CD4-positive, alpha-beta memory T cell (primary cell): ENCODE measurements around the gene CHD8. TPM values are rescaled to one million over a fixed set of nuclear protein-coding genes. Genes with fewer than 3 reads are reported as not detected.

Source experiments
- CTCF ChIA-PET: fragments of 350-600 bp; sonication (Branson Sonifier 250); formaldehyde crosslinking; loops from one replicate; lab custom pipeline; 2021; ENCODE audit warnings: inconsistent platforms; ENCODE audit not compliant: partially characterized antibody; lab: Charles Lee
- POLR2A ChIA-PET: fragments of 350-600 bp; sonication (Branson Sonifier 250); formaldehyde crosslinking; loops from one replicate; lab custom pipeline; 2021; ENCODE audit not compliant: partially characterized antibody; lab: Charles Lee
- DNase-seq, 5 donors: peaks; one replicate each; pipeline versions ENCODE4 v3.0.0 to v3.0.0-alpha.2; 2020 to 2022; ENCODE audit warnings: mixed read lengths in 1 of 5
- H3K27ac ChIP-seq: one replicate; pipeline ENCODE4 v1.7.0; 2013; ENCODE audit warnings: low read depth, low read length
- H3K27me3 ChIP-seq: 2 replicates; pipeline ENCODE4 v1.7.0; 2013; ENCODE audit warnings: mild to moderate bottlenecking, low read length, moderate library complexity; ENCODE audit not compliant: insufficient read depth
- H3K36me3 ChIP-seq: 2 replicates; pipeline ENCODE4 v1.7.0; 2013; ENCODE audit warnings: mild to moderate bottlenecking, low read length, moderate library complexity; ENCODE audit not compliant: insufficient read depth
- H3K4me1 ChIP-seq: 2 replicates; pipeline ENCODE4 v1.7.0; 2013; ENCODE audit warnings: mild to moderate bottlenecking, low read length, moderate library complexity; ENCODE audit not compliant: insufficient read depth
- H3K4me3 ChIP-seq, 2 donors: one replicate each; pipeline ENCODE4 v1.7.0; 2013; ENCODE audit warnings: low read length in 2 of 2, mild to moderate bottlenecking in 1 of 2
- H3K9me3 ChIP-seq, 2 donors: one replicate each; pipeline ENCODE4 v1.7.0; 2013; ENCODE audit warnings: low read length in 2 of 2, control low read depth in 1 of 2; ENCODE audit not compliant: control insufficient read depth in 1 of 2
- H3K27ac Mint-ChIP-seq, 7 donors: one replicate each; pipeline ENCODE4 v1.8.0; 2020 to 2021; ENCODE audit warnings: mixed read lengths in 7 of 7, mild to moderate bottlenecking in 6 of 7, inconsistent platforms in 3 of 7, moderate library complexity in 3 of 7
- H3K27me3 Mint-ChIP-seq, 2 donors: one replicate each; pipeline ENCODE4 v1.8.0; 2020 to 2021; ENCODE audit warnings: mixed read lengths in 2 of 2
- H3K36me3 Mint-ChIP-seq, 2 donors: one replicate each; pipeline ENCODE4 v1.8.0; 2020 to 2021; ENCODE audit warnings: mixed read lengths in 2 of 2, inconsistent platforms in 1 of 2, mild to moderate bottlenecking in 1 of 2
- H3K4me1 Mint-ChIP-seq, 4 donors: one replicate each; pipeline ENCODE4 v1.8.0; 2020 to 2021; ENCODE audit warnings: mixed read lengths in 4 of 4, mild to moderate bottlenecking in 1 of 4
- H3K4me3 Mint-ChIP-seq, 8 donors: one replicate each; pipeline ENCODE4 v1.8.0; 2020 to 2021; ENCODE audit warnings: mixed read lengths in 8 of 8, mild to moderate bottlenecking in 7 of 8, moderate library complexity in 6 of 8, inconsistent platforms in 3 of 8
- H3K9me3 Mint-ChIP-seq, 8 donors: one replicate each; pipeline ENCODE4 v1.8.0; 2020 to 2021; ENCODE audit warnings: mixed read lengths in 8 of 8, mild to moderate bottlenecking in 5 of 8, inconsistent platforms in 3 of 8, moderate library complexity in 1 of 8
- intact Hi-C: fragments of 100-400 bp; cut with micrococcal nuclease; formaldehyde crosslinking; loops from one replicate; pipeline ENCODE4 v1.15.1; 2023
- polyA plus RNA-seq, 2 donors: library from polyadenylated mRNA; unstranded; fragments of 300-500 nt; fragmentation: Illumina TruSeq; gene quantifications; one replicate each; pipeline ENCODE4 v1.2.3, GENCODE V29; 2021
- total RNA-seq, 2 experiments: library from RNA; stranded (reverse); gene quantifications; one replicate each; pipeline ENCODE4 v1.2.3, GENCODE V29; 2021

Gene CHD8
- total and polyA plus RNA-seq, 4 experiments from 2014 or later, result 10.0 to 132 (median 84.7) TPM

DNA sequence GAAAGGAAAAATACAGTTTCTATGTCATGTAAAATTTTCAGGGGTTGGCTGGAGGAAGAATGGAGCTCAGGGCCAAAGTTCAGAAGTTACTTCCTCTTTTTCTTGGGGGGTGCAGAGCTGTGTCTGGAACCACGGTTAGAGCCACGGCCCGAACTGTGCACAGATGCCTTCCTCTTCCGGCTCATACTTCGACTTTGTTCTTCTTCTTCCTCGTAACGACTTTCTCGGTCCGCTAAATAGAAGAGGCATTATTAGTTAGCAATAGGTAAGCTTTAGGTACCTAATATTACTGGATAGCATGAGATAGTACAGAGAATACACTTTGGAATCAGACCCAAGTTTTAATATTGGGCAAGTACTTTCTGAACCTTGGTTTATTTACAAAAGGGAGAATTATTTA lies 103.3 kb downstream of the CHD8 start:
- ChIA-PET POLR2A (no interaction called here), CTCF (no interaction called here)
- no peaks in the 10 kb centered on the region for H3K27me3 ChIP-seq
- intact Hi-C loops, result loop anchor here (10.0 kb wide), 1 partner anchor 202 kb away; no protein-coding TSS in a partner anchor
- H3K9me3 Mint-ChIP-seq, result no peaks in the 10 kb centered on the region
- H3K9me3 ChIP-seq, result no peaks in the 10 kb centered on the region
- H3K27ac Mint-ChIP-seq, result peak overlapping the region in 3 of 7 donors; percentile 7 to 85 (median 75)
- H3K27me3 Mint-ChIP-seq, result no peaks in the 10 kb centered on the region
- DNase-seq, result no peak
- H3K36me3 Mint-ChIP-seq, result peaks cover 49 to 65% of the 10 kb centered on the region in 2 donors
- no peaks in the 10 kb centered on the region for H3K4me1 ChIP-seq
- H3K4me3 Mint-ChIP-seq, result no peak overlapping the region
- H3K27ac ChIP-seq, result no peak overlapping the region
- peaks cover 52% of the 10 kb centered on the region for H3K36me3 ChIP-seq
- no peaks in the 10 kb centered on the region for H3K4me1 Mint-ChIP-seq
- H3K4me3 ChIP-seq, result no peak overlapping the region

DNA sequence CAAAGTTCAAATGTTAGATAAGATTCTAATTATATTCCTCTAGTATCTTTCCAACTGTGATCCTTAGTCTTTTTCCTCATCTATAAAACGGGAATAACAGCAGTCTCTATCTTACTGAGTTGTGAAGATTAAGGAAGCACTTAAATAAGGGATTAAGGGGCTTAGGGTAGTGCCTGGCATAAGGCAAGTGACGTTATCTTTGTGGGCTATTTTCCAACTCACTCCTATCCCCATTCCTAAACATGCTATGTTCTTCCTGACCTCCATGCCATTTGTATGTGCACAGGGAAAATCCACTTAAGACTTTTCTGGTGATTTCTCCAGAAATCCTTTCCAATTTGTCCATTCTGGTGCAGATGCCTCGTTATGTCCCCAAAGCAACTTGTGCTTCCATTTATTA lies 105.4 kb downstream of the CHD8 start:
- H3K9me3 ChIP-seq, result no peaks in the 10 kb centered on the region
- Mint-ChIP-seq H3K27me3 (no peaks in the 10 kb centered on the region), H3K4me1 (no peaks in the 10 kb centered on the region), H3K9me3 (no peaks in the 10 kb centered on the region), H3K36me3 (peaks cover 34 to 48% of the 10 kb centered on the region in 2 donors), H3K4me3 (no peak overlapping the region), H3K27ac (peak overlapping the region in 1 of 7 donors; percentile 1)
- peaks cover 34% of the 10 kb centered on the region for H3K36me3 ChIP-seq
- H3K4me3 ChIP-seq, result no peak overlapping the region
- DNase-seq, result no peak
- ChIA-PET POLR2A (no interaction called here), CTCF (no interaction called here)
- no peaks in the 10 kb centered on the region for H3K4me1 ChIP-seq
- H3K27me3 ChIP-seq, result no peaks in the 10 kb centered on the region
- H3K27ac ChIP-seq, result no peak overlapping the region
- intact Hi-C loops, result loop anchor here (10.0 kb wide), 1 partner anchor 204 kb away; no protein-coding TSS in a partner anchor

DNA sequence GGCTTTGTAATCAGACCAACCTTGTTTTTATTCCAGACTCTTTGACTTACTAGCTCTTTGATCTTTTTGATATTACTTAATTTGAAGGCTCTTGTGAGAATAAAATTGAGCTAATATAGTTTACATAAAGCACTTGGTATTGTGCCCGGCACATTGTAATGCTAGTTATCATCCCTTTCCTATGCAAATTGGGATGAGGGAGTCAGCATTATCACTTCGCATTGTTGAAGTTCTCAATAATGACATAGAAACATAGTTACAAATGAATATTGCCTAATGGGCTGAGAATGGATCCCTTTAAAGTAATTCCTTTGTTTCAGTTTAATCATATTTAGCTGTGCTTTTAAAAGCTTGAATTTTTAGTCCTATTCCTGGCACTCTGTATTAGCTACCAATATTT lies 108.7 kb downstream of the CHD8 start:
- Histone ChIP-seq H3K36me3 (peaks cover 14% of the 10 kb centered on the region), H3K9me3 (no peaks in the 10 kb centered on the region), H3K27ac (no peak overlapping the region), H3K4me1 (no peaks in the 10 kb centered on the region), H3K27me3 (no peaks in the 10 kb centered on the region), H3K4me3 (no peak overlapping the region)
- DNase-seq, result no peak
- intact Hi-C loops, result no loop called here
- no peaks in the 10 kb centered on the region for H3K27me3 Mint-ChIP-seq
- ChIA-PET POLR2A (no interaction called here), CTCF (interaction anchor here (1.2 kb wide), 1 partner anchor 130 kb away, joined by 3 read pairs; the partner anchor contains the start of gene TOX4)
- peaks cover 0 to 6% (median 3%) of the 10 kb centered on the region in 4 donors for H3K4me1 Mint-ChIP-seq
- no peak overlapping the region for H3K27ac Mint-ChIP-seq
- peaks cover 6 to 17% of the 10 kb centered on the region in 2 donors for H3K36me3 Mint-ChIP-seq
- H3K4me3 Mint-ChIP-seq, result no peak overlapping the region
- no peaks in the 10 kb centered on the region for H3K9me3 Mint-ChIP-seq

DNA sequence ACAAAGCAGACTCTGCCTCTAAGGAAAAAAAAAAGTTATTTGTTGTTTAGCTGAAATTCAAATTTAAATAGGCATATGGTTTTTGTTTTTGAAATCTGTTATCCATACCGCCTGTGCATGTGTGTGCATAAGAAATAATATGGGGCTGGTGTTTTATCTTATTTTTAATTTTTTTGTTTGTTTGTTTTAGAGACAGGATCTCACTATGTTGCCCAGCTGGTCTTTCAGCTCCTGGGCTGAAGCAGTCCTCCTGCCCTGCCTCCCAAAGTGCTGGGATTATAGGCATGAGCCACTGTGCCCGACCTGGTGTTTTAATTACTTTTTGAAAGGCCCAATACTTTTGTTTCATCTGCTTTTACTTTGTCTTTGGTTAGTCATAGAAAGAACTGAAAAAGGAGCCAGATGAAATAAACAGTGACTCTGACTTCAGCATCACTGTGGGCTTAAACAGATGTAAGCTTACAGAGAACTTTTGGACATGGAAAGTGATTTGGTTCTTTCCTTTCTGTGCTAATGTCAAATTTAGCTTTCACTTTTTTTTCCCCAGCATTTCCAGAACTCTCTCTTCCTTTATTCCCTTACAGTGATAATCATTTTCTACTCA lies 109.3 kb downstream of the CHD8 start:
- H3K4me3 Mint-ChIP-seq, result no peak overlapping the region
- Histone ChIP-seq H3K4me3 (no peak overlapping the region), H3K9me3 (no peaks in the 10 kb centered on the region), H3K4me1 (no peaks in the 10 kb centered on the region), H3K27ac (no peak overlapping the region), H3K36me3 (peaks cover 8% of the 10 kb centered on the region), H3K27me3 (no peaks in the 10 kb centered on the region)
- CTCF ChIA-PET, result interaction anchor here (1.2 kb wide), 1 partner anchor 131 kb away, joined by 3 read pairs; the partner anchor contains the start of gene TOX4
- H3K9me3 Mint-ChIP-seq, result no peaks in the 10 kb centered on the region
- DNase-seq, result no peak
- POLR2A ChIA-PET, result no interaction called here
- no peak overlapping the region for H3K27ac Mint-ChIP-seq
- peaks cover under 1 to 12% of the 10 kb centered on the region in 2 donors for H3K36me3 Mint-ChIP-seq
- H3K27me3 Mint-ChIP-seq, result no peaks in the 10 kb centered on the region
- H3K4me1 Mint-ChIP-seq, result peaks cover 0 to 6% (median 3%) of the 10 kb centered on the region in 4 donors
- intact Hi-C loops, result no loop called here

- no peak overlapping the region for H3K27ac Mint-ChIP-seq
- POLR2A ChIA-PET, result no interaction called here
- no peaks in the 10 kb centered on the region for H3K9me3 Mint-ChIP-seq
- CTCF ChIA-PET, result interaction anchor here (0.7 to 1.2 kb wide), 2 partner anchors 10 to 146 kb away, joined by 3 to 4 read pairs; no protein-coding TSS in a partner anchor
- peaks cover 0 to 6% (median 3%) of the 10 kb centered on the region in 4 donors for H3K4me1 Mint-ChIP-seq
- no peaks in the 10 kb centered on the region for H3K36me3 ChIP-seq
- no peak for DNase-seq
- H3K4me3 Mint-ChIP-seq, result no peak overlapping the region
- no peaks in the 10 kb centered on the region for H3K9me3 ChIP-seq
- intact Hi-C loops, result no loop called here
- no peaks in the 10 kb centered on the region for H3K36me3 Mint-ChIP-seq
- no peak overlapping the region for H3K27ac ChIP-seq
- H3K27me3 Mint-ChIP-seq, result peaks cover 0 to 5% of the 10 kb centered on the region in 2 donors
- H3K4me1 ChIP-seq, result no peaks in the 10 kb centered on the region
- no peak overlapping the region for H3K4me3 ChIP-seq
- no peaks in the 10 kb centered on the region for H3K27me3 ChIP-seq
These were observed 112.7 kb downstream of the CHD8 start for GRCh38 chr14:21343035-21343794.

Other genes with a start within 250 kb of the CHD8 start
- 100 to 1,000 TPM; 538 to 539 TPM for gene HNRNPC, start 186.7 kb downstream of the CHD8 start, total RNA-seq
- 1,000 to 10,000 TPM in 1 of 2 donors, 100 to 1,000 TPM in 1; 705 to 1,178 TPM for gene HNRNPC, start 186.7 kb downstream of the CHD8 start, polyA plus RNA-seq
- gene RPGRIP1, start 176.0 kb downstream of the CHD8 start, total RNA-seq, result under 1 TPM in 1 of 2 experiments, not detected in 1; 0.47 TPM
- gene RPGRIP1, start 176.0 kb downstream of the CHD8 start, polyA plus RNA-seq, result not detected
- gene SUPT16H, start 72.1 kb downstream of the CHD8 start, total RNA-seq, result 10 to 100 TPM; 84.5 to 87.2 TPM
- gene SUPT16H, start 72.1 kb downstream of the CHD8 start, polyA plus RNA-seq, result 10 to 100 TPM; 60.6 to 84.5 TPM
- 10 to 100 TPM; 29.3 to 30.4 TPM for gene RAB2B, start 20.8 kb upstream of the CHD8 start, total RNA-seq
- gene RAB2B, start 20.8 kb upstream of the CHD8 start, polyA plus RNA-seq, result 10 to 100 TPM in 1 of 2 donors, 1 to 10 TPM in 1; 8.3 to 14.9 TPM
- gene TOX4, start 21.1 kb upstream of the CHD8 start, total RNA-seq, result 10 to 100 TPM; 83.6 to 86.0 TPM
- 10 to 100 TPM; 81.8 to 86.2 TPM for gene TOX4, start 21.1 kb upstream of the CHD8 start, polyA plus RNA-seq
- 10 to 100 TPM; 93.4 to 98.9 TPM for gene METTL3, start 55.2 kb upstream of the CHD8 start, total RNA-seq
- 10 to 100 TPM; 20.1 to 27.7 TPM for gene METTL3, start 55.2 kb upstream of the CHD8 start, polyA plus RNA-seq
- 1 to 10 TPM; 6.5 to 6.6 TPM for gene SALL2, start 70.2 kb upstream of the CHD8 start, total RNA-seq
- gene SALL2, start 70.2 kb upstream of the CHD8 start, polyA plus RNA-seq, result 1 to 10 TPM in 1 of 2 donors, under 1 TPM in 1; 0.42 to 2.7 TPM
- not detected for gene OR10G3, start 124.0 kb upstream of the CHD8 start, total RNA-seq
- not detected for gene OR10G3, start 124.0 kb upstream of the CHD8 start, polyA plus RNA-seq
- not detected for gene OR10G2, start 178.8 kb upstream of the CHD8 start, total RNA-seq
- not detected for gene OR10G2, start 178.8 kb upstream of the CHD8 start, polyA plus RNA-seq
- not detected for gene OR4E2, start 197.7 kb upstream of the CHD8 start, total RNA-seq
- gene OR4E2, start 197.7 kb upstream of the CHD8 start, polyA plus RNA-seq, result not detected
- not detected for gene OR4E1, start 217.7 kb upstream of the CHD8 start, total RNA-seq
- under 1 TPM in 1 of 2 donors, not detected in 1; 0.22 TPM for gene OR4E1, start 217.7 kb upstream of the CHD8 start, polyA plus RNA-seq